GM12865 (cell line): ENCODE data around the gene KCNJ2.

Experiments used
- DNase-seq: peaks from one replicate; pipeline ENCODE4 v3.0.0; 2010; ENCODE audit warnings: low read depth
- H3K4me3 ChIP-seq: 2 replicates; pipeline ENCODE4 v1.5.1; 2011; ENCODE audit warnings: mild to moderate bottlenecking, low read depth, low read length, control low read depth
- CTCF ChIP-seq: IDR thresholded peaks from 2 replicates; pipeline ENCODE4 v1.5.1; 2011; ENCODE audit warnings: low read length, control low read depth, low read depth, inconsistent platforms; ENCODE audit not compliant: insufficient read depth; ENCODE audit errors: missing control alignments

The KCNJ2 gene

GRCh38 chr17:70190959-70191805 is 21.9 kb downstream of the KCNJ2 start:
- no peak for DNase-seq
- TF ChIP-seq CTCF, result no peak
- no peak overlapping the region for H3K4me3 ChIP-seq

- no peak overlapping the region for H3K4me3 ChIP-seq
- TF ChIP-seq CTCF, result no peak
- no peak for DNase-seq
Observed at GRCh38 chr17:70195091-70195490, 25.8 kb downstream of the KCNJ2 start.

GRCh38 chr17:70201872-70202419 is 32.6 kb downstream of the KCNJ2 start:
- no peak overlapping the region for H3K4me3 ChIP-seq
- no peak for TF ChIP-seq CTCF
- no peak for DNase-seq

- TF ChIP-seq CTCF, result no peak
- no peak for DNase-seq
- no peak overlapping the region for H3K4me3 ChIP-seq
Observed at GRCh38 chr17:70202840-70203239, 33.5 kb downstream of the KCNJ2 start.

- no peak for TF ChIP-seq CTCF
- no peak overlapping the region for H3K4me3 ChIP-seq
- DNase-seq, result no peak
Observed at GRCh38 chr17:70204431-70204830, 35.1 kb downstream of the KCNJ2 start.

- DNase-seq, result peak; percentile 3
- no peak for TF ChIP-seq CTCF
- no peak overlapping the region for H3K4me3 ChIP-seq
Observed at GRCh38 chr17:70205401-70205800, 36.1 kb downstream of the KCNJ2 start.
